ENCODE results near the gene GTPBP3. TPM values are rescaled to one million over a fixed set of nuclear protein-coding genes. Genes with fewer than 3 reads are reported as not detected.

GTPBP3 gene
- total and polyA plus RNA-seq, 2 of the 13 experiments (the other 11 are each of a cell fraction or from before 2014, with no cell fraction given): 17.5 to 30.0 TPM

DNA sequence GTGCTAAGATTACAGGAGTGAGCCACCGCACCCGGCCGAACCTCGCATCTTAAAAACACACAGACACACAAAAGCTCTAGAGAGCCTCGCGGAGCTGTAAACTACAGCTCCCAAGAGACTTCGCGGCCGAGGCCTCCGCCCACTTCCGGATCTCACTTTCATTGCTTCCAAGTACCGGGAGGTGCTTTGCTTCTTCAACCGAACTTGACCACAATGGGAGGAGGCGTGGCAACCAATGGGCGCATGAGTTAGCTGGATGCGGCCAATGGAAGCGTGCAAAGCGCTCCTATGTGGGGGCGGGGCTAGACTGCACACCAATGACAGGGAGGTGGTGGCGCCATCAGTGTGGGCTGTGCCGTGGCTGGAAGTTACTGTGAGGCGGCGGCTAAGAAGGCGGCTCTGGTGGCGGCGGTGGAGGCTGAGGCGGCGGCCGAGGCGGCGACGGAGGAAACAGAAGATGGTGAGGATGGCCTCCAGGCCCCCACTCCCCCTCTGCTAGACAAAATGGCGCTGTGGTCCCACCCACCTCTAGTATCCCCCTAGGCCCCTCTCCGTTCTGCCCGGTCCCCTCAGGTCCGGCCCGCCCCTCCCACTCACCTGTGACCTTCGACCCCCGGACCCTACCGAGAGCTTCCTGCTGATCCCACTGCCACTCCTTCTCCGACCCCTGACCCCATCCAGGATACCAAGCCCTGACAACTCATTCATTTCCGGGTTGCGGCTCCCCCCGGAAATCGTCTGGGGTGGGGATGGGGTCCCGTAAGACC, 28.0 kb upstream of the GTPBP3 start, which contains the start of gene DDA1 (continued):
- TF ChIP-seq ZHX2 (IDR thresholded peaks at IDR 0.05; ENCODE audit: low read depth) (0 out of 2 replicates have a peak, but pooled peaks have one; percentile 19), ZHX2 (CRISPR knock-in tag; IDR thresholded peaks at IDR 0.05; ENCODE audit: borderline replicate concordance) (no peak), HDAC2 (CRISPR knock-in tag; IDR thresholded peaks at IDR 0.05) (no peak), ZFP90 (CRISPR knock-in tag; IDR thresholded peaks at IDR 0.05; ENCODE audit: borderline replicate concordance) (peak; percentile 82), THAP8 (CRISPR knock-in tag; IDR thresholded peaks at IDR 0.05; ENCODE audit: borderline replicate concordance) (no peak), PHF8 (CRISPR knock-in tag; IDR thresholded peaks at IDR 0.05) (peak; percentile 79), NFYB (CRISPR knock-in tag; IDR thresholded peaks at IDR 0.05) (peak; percentile 99), ZNF256 (CRISPR knock-in tag; conservative IDR thresholded peaks at IDR 0.05) (no peak), GATAD2A (CRISPR knock-in tag; IDR thresholded peaks at IDR 0.05) (peak; percentile 16; the same call in 1 of the 2 replicates), ZNF781 (CRISPR knock-in tag; IDR thresholded peaks at IDR 0.05; ENCODE audit: borderline replicate concordance, not compliant biosample characterization) (peak; percentile 65), ZNF709 (CRISPR knock-in tag; IDR thresholded peaks at IDR 0.05) (peak; percentile 76; the same call in 1 of the 2 replicates)
- TF ChIP-seq, protein P1, sequence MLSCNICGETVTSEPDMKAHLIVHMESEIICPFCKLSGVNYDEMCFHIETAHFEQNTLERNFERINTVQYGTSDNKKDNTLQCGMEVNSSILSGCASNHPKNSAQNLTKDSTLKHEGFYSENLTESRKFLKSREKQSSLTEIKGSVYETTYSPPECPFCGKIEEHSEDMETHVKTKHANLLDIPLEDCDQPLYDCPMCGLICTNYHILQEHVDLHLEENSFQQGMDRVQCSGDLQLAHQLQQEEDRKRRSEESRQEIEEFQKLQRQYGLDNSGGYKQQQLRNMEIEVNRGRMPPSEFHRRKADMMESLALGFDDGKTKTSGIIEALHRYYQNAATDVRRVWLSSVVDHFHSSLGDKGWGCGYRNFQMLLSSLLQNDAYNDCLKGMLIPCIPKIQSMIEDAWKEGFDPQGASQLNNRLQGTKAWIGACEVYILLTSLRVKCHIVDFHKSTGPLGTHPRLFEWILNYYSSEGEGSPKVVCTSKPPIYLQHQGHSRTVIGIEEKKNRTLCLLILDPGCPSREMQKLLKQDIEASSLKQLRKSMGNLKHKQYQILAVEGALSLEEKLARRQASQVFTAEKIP (CRISPR knock-in tag; IDR thresholded peaks at IDR 0.05; ENCODE audit: borderline replicate concordance): no peak
- TF ChIP-seq, protein P2, sequence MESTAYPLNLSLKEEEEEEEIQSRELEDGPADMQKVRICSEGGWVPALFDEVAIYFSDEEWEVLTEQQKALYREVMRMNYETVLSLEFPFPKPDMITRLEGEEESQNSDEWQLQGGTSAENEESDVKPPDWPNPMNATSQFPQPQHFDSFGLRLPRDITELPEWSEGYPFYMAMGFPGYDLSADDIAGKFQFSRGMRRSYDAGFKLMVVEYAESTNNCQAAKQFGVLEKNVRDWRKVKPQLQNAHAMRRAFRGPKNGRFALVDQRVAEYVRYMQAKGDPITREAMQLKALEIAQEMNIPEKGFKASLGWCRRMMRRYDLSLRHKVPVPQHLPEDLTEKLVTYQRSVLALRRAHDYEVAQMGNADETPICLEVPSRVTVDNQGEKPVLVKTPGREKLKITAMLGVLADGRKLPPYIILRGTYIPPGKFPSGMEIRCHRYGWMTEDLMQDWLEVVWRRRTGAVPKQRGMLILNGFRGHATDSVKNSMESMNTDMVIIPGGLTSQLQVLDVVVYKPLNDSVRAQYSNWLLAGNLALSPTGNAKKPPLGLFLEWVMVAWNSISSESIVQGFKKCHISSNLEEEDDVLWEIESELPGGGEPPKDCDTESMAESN (CRISPR knock-in tag; conservative IDR thresholded peaks at IDR 0.05): no peak
- TF ChIP-seq, protein P3, sequence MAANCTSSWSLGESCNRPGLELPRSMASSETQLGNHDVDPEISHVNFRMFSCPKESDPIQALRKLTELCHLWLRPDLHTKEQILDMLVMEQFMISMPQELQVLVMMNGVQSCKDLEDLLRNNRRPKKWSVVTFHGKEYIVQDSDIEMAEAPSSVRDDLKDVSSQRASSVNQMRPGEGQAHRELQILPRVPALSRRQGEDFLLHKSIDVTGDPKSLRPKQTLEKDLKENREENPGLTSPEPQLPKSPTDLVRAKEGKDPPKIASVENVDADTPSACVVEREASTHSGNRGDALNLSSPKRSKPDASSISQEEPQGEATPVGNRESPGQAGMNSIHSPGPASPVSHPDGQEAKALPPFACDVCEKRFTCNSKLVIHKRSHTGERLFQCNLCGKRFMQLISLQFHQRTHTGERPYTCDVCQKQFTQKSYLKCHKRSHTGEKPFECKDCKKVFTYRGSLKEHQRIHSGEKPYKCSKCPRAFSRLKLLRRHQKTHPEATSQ (CRISPR knock-in tag; IDR thresholded peaks at IDR 0.05; ENCODE audit: borderline replicate concordance): no peak
- TF ChIP-seq, protein P4, sequence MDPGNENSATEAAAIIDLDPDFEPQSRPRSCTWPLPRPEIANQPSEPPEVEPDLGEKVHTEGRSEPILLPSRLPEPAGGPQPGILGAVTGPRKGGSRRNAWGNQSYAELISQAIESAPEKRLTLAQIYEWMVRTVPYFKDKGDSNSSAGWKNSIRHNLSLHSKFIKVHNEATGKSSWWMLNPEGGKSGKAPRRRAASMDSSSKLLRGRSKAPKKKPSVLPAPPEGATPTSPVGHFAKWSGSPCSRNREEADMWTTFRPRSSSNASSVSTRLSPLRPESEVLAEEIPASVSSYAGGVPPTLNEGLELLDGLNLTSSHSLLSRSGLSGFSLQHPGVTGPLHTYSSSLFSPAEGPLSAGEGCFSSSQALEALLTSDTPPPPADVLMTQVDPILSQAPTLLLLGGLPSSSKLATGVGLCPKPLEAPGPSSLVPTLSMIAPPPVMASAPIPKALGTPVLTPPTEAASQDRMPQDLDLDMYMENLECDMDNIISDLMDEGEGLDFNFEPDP (CRISPR knock-in tag; conservative IDR thresholded peaks at IDR 0.05): peak; percentile 97
